Muscle of leg (tissue), 11 donors: ENCODE data around the gene GLI1. TPM values are rescaled to one million over a fixed set of nuclear protein-coding genes. Genes with fewer than 3 reads are reported as not detected.

Experiments used
- DNase-seq: peaks from one replicate; pipeline ENCODE4 v3.0.0; 2013
- H3K27ac ChIP-seq: one replicate; pipeline ENCODE4 v1.5.1; 2013; ENCODE audit warnings: mild to moderate bottlenecking, low read length, control low read depth
- H3K27me3 ChIP-seq: one replicate; pipeline ENCODE4 v1.6.1; 2013; ENCODE audit warnings: low read length; ENCODE audit not compliant: control insufficient read depth, insufficient read depth
- H3K36me3 ChIP-seq: one replicate; pipeline ENCODE4 v1.6.1; 2013; ENCODE audit warnings: low read length; ENCODE audit not compliant: control insufficient read depth, insufficient read depth
- H3K4me1 ChIP-seq: one replicate; pipeline ENCODE4 v1.6.1; 2013; ENCODE audit warnings: low read length; ENCODE audit not compliant: control insufficient read depth, insufficient read depth
- H3K4me3 ChIP-seq: one replicate; pipeline ENCODE4 v1.5.1; 2013; ENCODE audit warnings: low read length, control low read depth
- H3K9me3 ChIP-seq: replicated peaks from 2 replicates; pipeline ENCODE4 v1.6.1; 2013; ENCODE audit warnings: low read depth, low read length; ENCODE audit not compliant: control insufficient read depth
- WGBS: methylation state at CpG from one replicate; pipeline ENCODE4 v1.1.5; 2013; ENCODE audit warnings: missing lambda C conversion rate; ENCODE audit not compliant: insufficient coverage; 5-methylcytosine and 5-hydroxymethylcytosine counted together
- polyA plus RNA-seq, 8 donors: library from polyadenylated mRNA; unstranded; fragments of 120-200 nt; gene quantifications; one replicate each; pipeline versions ENCODE4 v1.2.1 to v1.2.3, GENCODE V29; 2013; ENCODE audit warnings: inconsistent platforms in 1 of 8, low replicate concordance in 1 of 8; ENCODE audit not compliant: insufficient read length in 8 of 8, insufficient read depth in 1 of 8
- total RNA-seq: library from RNA; stranded (reverse); fragments of 120-200 nt; gene quantifications from one replicate; pipeline ENCODE4 v1.2.4, GENCODE V29; 2013

The GLI1 gene
- total and polyA plus RNA-seq, 9 donors = 7.1 to 16.2 (median 9.6) TPM

- H3K4me3 ChIP-seq = no peak overlapping the region
- 78% methylated on average over 4 of the region's 6 CpGs for WGBS
- H3K27ac ChIP-seq = peak overlapping the region; percentile 99
- peaks cover 7% of the 10 kb centered on the region for H3K4me1 ChIP-seq
- no peaks in the 10 kb centered on the region for H3K27me3 ChIP-seq
- no peak for DNase-seq
- H3K9me3 ChIP-seq = no peaks in the 10 kb centered on the region
- peaks cover 6% of the 10 kb centered on the region for H3K36me3 ChIP-seq
These were observed 30.6 kb upstream of the GLI1 start for GRCh38 chr12:57428965-57429364.

DNA sequence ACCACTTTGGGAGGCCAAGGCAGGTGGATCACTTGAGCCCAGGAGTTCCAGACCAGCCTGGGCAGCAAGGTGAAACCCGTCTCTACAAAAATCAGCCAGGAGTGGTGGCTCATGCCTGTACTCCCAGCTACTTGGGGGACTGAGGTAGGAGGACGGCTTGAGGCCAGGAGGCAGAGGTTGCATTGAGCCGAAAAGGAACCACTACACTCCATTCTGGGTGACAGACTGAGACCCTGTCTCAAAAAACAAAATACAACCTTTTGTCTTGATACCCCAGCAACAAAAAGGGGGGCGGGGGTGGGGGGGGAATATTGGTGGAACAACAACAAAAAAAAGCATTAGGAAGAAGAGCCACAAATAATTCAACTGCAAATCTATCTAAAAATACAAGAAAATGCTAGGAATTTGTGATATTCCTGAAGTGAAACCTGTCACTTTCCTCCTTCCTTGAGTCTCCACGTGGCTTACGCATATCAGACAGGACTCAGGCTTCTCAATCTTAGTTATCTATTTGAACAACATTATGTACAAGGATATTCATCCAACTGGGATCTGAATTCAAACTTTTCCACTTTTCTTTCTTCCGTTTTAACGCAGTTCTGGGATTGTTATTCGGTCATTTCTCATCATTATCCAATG is 30.0 kb upstream of the GLI1 start:
- Histone ChIP-seq H3K4me3 (peak overlapping the region; percentile 71), H3K9me3 (no peaks in the 10 kb centered on the region), H3K36me3 (peaks cover 3% of the 10 kb centered on the region), H3K27me3 (no peaks in the 10 kb centered on the region), H3K27ac (peak overlapping the region; percentile 99), H3K4me1 (peaks cover 12% of the 10 kb centered on the region)
- DNase-seq = peak; percentile 12
- WGBS = 0% methylated on average over 3 of the region's 9 CpGs

DNA sequence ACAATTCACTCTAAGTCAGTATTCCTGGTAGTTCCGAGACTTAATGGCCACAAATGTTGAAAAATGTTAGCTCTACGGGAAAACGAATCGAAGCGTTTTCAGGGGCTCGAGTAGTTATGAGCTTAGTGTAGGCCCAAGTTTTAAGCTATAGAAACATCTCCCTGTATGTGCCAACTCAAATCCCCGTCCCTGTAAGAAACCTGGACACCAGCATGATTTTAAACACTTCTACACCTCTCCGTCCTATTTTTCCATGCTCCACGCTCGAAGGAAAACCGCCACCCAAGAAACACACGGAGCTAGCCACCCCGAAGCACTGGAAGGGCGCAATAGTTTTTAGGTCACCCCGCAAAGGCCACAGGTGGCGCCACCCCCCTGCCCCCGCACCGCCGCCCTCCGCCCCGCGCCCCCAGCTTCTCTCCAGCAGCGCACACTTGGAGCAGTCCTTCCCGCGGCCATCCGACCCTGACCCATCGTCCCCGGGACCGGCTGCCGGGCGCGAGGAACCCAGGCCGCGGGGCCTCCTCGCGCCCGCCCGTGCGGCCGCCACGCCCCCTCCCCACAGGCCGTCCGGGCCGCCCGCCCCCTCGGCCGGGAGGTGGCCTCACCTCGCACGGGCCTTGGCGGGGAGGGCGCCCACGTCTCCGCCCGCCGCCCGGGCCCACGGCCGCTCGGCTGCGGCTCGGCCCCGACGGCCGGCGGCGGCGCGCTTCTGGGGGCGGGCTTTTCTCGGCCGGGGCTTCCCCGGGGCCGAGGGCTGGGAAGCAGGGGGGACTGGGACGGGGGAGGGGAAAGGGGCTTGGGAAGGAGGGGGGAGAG is 29.3 kb upstream of the GLI1 start:
- peaks cover 19% of the 10 kb centered on the region for H3K4me1 ChIP-seq
- peaks cover 3% of the 10 kb centered on the region for H3K36me3 ChIP-seq
- DNase-seq = peak; percentile 51
- no peaks in the 10 kb centered on the region for H3K27me3 ChIP-seq
- WGBS = under 1% methylated on average over 59 of the region's 74 CpGs
- H3K27ac ChIP-seq = peak overlapping the region; percentile 99
- H3K9me3 ChIP-seq = no peaks in the 10 kb centered on the region
- H3K4me3 ChIP-seq = peak overlapping the region; percentile 71

DNA sequence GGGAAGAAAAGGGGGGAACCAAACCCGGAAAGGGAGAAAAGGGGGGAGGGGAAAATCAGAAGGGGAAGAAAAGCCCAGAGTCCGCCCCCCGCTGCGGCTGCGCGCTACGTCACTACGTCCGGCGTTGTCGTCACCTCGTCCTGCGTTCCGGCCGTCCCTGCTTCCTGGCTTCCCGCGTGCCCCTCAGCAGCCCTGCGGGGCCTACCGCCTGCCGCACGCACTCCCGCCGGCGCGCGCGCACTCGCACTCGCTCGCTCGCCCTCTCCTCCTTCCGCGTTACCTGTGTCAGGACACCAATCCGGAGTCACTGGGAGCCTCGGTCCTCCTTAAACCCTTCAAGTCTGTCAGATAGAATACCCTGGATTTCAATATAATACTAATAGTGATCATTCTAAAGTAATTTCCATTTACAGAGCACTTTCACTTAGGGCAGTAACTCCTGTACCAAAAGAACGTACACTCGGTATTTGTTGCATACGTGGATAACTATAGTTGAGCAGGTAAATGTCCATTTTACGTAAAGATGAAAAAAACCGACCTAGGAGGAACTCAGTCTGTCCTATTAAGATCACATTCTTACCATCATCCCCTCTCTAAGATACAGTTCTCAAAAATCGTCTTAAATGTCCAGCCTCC is 28.5 kb upstream of the GLI1 start, which contains the start of gene R3HDM2:
Gene R3HDM2, minus strand, starts transcription at position 113 of the 636 bp plus-strand sequence. CDS start 120,615 bp downstream, outside the sequence.
- H3K27me3 ChIP-seq = no peaks in the 10 kb centered on the region
- peak within 1 kb of the TSS; percentile 71 for H3K4me3 ChIP-seq
- H3K9me3 ChIP-seq = no peaks in the 10 kb centered on the region
- peak within 1 kb of the TSS; percentile 99 for H3K27ac ChIP-seq
- peaks cover 19% of the 10 kb centered on the region for H3K4me1 ChIP-seq
- peak; percentile 98 for DNase-seq
- H3K36me3 ChIP-seq = no peaks in the 10 kb centered on the region
- 1% methylated on average over 30 of the region's 41 CpGs for WGBS

DNA sequence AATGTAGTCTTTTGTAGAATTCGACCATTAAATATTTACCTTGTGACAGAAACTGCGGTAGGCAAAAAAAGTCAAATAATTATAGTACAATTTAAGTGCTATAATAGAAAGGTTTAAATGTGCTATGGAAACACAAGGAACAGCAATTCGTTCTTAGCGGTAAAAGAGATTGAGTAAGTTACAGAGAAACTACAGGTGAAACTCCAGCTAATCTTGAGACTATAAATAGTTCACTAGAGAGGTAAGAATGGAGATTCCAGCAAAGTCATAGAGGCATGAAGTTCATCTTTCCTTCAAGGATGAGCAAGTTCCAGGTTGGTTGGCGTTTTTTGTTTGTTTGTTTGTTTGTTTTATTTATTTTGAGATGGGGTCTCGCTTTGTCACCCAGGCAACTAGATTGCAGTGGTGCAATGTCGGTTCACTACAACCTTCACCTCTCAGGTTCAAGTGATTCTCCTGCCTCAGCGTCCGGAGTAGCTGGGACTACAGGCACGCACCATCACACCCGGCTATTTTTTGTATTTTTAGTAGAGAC is 27.9 kb upstream of the GLI1 start:
- Histone ChIP-seq H3K9me3 (no peaks in the 10 kb centered on the region), H3K36me3 (no peaks in the 10 kb centered on the region), H3K4me1 (peaks cover 19% of the 10 kb centered on the region), H3K4me3 (peak overlapping the region; percentile 52), H3K27ac (peak overlapping the region; percentile 93), H3K27me3 (no peaks in the 10 kb centered on the region)
- DNase-seq = no peak
- WGBS = no CpG with 5 or more reads among the region's 11 CpGs

DNA sequence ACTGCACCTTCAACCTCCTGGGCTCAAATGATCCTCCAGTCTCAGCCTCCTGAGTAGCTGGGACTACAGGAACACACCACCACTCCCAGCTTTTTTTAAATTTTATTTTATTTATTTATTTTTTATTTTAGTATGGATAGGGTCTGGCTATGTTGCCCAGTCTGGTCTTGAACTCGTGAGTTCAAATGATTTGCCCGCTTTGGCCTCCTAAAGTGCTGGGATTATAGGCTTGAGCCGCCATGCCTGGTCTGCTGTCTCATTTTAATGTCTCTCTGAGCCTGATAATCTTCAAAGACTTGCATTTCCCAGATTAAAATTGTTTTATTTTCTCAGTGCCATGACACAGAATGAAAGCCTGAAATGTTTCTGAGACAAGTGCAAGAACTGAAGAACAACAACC is 26.2 kb upstream of the GLI1 start:
- no peak overlapping the region for H3K4me3 ChIP-seq
- no peaks in the 10 kb centered on the region for H3K9me3 ChIP-seq
- no peak for DNase-seq
- H3K27me3 ChIP-seq = no peaks in the 10 kb centered on the region
- no peaks in the 10 kb centered on the region for H3K36me3 ChIP-seq
- WGBS = 73% methylated on average over 3 of the region's 3 CpGs
- peaks cover 19% of the 10 kb centered on the region for H3K4me1 ChIP-seq
- H3K27ac ChIP-seq = no peak overlapping the region

- H3K27ac ChIP-seq = peak within 1 kb of the TSS; percentile 47
- WGBS = 62% methylated on average over 8 of the region's 8 CpGs
- peak; percentile 17 for DNase-seq
These were observed 24.9 kb upstream of the GLI1 start, which contains the start of gene INHBC for GRCh38 chr12:57434517-57435223. TSS of gene INHBC (plus strand) at chr12:57434784. CDS start at chr12:57434887, 103 bp downstream.

DNA sequence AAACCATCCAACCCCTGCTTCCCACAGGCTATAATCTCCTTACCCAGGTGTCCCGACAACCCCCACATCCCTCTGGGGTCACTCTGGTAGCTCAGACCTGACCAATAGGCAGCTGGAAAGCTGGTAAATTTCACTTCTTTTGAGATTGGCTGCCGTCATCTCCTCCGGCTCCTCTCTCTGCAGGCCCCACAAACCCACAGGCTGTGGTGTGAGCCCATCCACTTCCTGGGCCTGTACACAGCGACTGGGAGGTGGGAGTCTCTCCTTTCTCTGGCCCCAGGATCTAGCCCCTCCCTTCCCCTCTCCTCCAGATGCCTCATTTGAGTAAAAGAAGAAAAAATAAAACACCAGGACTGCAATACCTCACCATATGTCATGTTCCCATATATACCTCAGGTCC is 24.3 kb upstream of the GLI1 start:
- WGBS = 13% methylated on average over 1 of the region's 4 CpGs
- H3K9me3 ChIP-seq = no peaks in the 10 kb centered on the region
- H3K36me3 ChIP-seq = no peaks in the 10 kb centered on the region
- no peak overlapping the region for H3K4me3 ChIP-seq
- peaks cover 12% of the 10 kb centered on the region for H3K4me1 ChIP-seq
- peak overlapping the region; percentile 9 for H3K27ac ChIP-seq
- H3K27me3 ChIP-seq = no peaks in the 10 kb centered on the region
- peak; percentile 14 for DNase-seq

More at GRCh38 chr12:57434517-57435223, 24.9 kb upstream of the GLI1 start, which contains the start of gene INHBC:
- H3K4me1 ChIP-seq = peaks cover 12% of the 10 kb centered on the region
- no peaks in the 10 kb centered on the region for H3K9me3 ChIP-seq
- no peaks in the 10 kb centered on the region for H3K27me3 ChIP-seq
- H3K36me3 ChIP-seq = no peaks in the 10 kb centered on the region
- no peak within 1 kb of the TSS for H3K4me3 ChIP-seq

DNA sequence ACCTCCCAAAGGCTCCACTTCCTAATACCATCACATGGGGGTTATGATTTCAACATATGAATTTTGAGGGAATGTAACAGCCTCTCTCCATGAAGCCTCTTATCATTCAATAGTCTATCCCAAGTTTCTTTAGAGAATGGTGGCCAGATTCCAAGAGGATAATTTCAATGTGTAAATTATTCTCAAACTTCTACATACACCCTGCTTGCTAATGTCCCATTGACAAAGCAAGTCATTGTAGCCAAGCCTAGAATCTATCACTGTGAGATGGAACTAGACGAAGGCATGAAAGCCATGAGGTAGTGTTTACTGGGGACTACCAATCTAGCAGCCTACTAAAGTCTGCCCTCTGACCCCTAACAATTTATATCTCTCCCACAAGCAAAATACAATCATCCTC is 21.2 kb upstream of the GLI1 start:
- H3K4me1 ChIP-seq = peaks cover 12% of the 10 kb centered on the region
- H3K4me3 ChIP-seq = no peak overlapping the region
- DNase-seq = no peak
- no peaks in the 10 kb centered on the region for H3K9me3 ChIP-seq
- no peak overlapping the region for H3K27ac ChIP-seq
- no peaks in the 10 kb centered on the region for H3K36me3 ChIP-seq
- H3K27me3 ChIP-seq = no peaks in the 10 kb centered on the region
- WGBS = no CpG with 5 or more reads among the region's 1 CpG
